HG02981 (cell line): ENCODE measurements around the gene GOLGA6L6.
"Not testable (repeated sequence)": the region's sequence is repeated elsewhere in the genome, so short reads cannot be mapped to it uniquely, and the experiment has no call there.

ENCODE experiments used
- ATAC-seq: cut with Tn5 transposase; IDR thresholded peaks from one replicate; pipeline ENCODE4 v1.9.1; 2021; ENCODE audit warnings: mild to moderate bottlenecking, moderate library complexity; ENCODE audit not compliant: unreplicated experiment

The GOLGA6L6 gene, protein sequence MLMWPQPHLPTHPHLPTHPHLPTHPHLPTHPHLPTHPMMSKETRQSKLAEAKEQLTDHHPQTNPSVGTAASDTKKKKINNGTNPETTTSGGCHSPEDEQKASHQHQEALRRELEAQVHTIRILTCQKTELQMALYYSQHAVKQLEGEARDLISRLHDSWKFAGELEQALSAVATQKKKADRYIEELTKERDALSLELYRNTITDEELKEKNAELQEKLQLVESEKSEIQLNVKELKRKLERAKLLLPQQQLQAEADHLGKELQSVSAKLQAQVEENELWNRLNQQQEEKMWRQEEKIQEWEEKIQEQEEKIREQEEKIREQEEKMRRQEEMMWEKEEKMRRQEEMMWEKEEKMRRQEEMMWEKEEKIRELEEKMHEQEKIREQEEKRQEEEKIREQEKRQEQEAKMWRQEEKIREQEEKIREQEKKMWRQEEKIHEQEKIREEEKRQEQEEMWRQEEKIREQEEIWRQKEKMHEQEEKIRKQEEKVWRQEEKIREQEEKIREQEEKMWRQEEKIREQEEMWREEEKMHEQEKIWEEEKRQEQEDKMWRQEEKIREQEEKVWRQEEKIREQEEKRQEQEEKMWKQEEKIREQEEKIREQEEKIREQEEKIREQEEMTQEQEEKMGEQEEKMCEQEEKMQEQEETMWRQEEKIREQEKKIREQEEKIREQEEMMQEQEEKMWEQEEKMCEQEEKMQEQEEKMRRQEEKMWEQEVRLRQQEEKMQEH

DNA sequence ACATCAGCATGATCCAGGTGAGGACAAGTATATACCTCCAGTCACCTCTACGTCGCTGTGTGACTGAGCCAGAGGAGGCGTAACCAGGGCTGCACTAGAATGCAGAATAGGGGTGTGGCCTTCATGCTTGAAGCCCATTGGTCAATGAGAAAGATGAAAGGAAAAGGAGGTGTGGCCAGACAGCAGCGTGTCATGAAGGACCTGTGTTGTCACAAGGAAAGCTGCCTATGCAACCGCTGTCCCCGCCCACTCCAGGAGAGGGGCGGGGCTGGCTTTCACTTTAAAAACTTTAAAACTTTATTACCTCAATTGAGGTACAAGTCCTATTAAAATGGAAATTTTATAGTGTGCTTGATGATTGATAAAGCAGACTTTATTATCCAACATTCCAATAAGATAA lies at the start of gene GOLGA6L6:
TSS of gene GOLGA6L6 (minus strand) at position 101 of the 400 bp plus-strand sequence. CDS start at position 10, 91 bp downstream.
- ATAC-seq, result not testable (repeated sequence)

- ATAC-seq, result not testable (repeated sequence)
Observed at GRCh38 chr15:20590069-20590468, 48.5 kb upstream of the GOLGA6L6 start.

GRCh38 chr15:20586821-20587220 lies 45.2 kb upstream of the GOLGA6L6 start:
- ATAC-seq, result not testable (repeated sequence)

DNA sequence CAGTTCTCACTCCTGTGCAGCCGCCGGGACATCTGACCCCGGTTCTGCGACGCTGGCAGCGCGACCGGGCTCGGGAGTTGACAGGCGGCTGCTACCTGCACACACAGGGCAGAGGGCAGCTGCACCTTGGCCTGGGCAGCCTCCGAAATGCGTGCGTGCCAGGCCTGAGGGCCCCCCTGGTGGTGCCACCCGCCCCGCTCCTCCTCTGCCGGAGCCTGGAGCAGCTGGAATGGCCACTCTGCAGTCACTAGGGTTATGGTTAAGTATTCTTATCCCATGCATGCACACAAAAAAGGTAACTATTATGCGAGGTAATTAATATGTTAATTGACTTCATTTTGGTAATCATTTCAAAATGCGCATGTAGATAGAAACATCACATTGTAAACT lies 41.1 kb upstream of the GOLGA6L6 start:
- ATAC-seq, result not testable (repeated sequence)

- not testable (repeated sequence) for ATAC-seq
Observed at GRCh38 chr15:20582109-20582725, 40.6 kb upstream of the GOLGA6L6 start.

DNA sequence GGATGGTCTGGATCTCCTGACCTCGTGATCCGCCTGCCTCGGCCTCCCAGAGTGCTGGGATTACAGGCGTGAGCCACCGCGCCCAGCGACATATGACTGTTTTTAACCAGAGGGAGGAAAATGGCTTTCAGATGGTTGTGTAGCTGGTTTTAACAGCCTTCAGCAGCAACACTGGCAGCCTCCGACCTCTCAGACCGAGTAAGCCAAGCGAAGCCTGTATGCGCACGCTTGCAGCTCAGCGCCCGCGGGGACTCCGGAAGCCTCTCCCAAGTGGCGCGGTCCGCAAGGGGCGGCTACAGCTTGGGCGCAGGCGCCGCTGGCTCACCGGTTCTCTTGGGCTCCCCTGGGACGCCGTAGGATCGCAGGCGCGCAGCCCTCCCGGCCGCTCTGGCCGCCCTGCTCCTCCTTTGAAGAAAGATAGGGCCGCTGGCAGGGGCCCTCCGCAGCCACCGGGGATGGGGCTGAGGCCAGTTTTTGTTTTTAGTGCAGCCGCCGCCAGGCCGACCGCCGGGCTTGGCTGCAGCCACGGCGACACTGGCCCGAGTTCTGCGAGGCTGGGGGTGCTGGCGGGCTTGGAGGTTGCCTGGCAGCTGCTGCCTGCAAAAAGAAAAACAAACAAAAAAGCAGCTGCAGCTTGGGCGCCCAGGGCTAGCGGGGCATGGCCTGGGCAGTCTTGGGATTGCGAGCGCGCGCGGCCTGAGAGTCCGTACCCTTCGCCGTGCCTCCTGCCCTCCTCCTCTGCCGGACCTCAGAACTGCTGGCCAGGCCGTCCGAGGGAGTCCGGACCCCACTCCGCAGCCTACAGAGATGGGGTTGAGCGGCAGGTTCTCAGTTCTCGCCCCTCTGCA lies 39.9 kb upstream of the GOLGA6L6 start:
- not testable (repeated sequence) for ATAC-seq

GRCh38 chr15:20579662-20580061 lies 38.1 kb upstream of the GOLGA6L6 start:
- not testable (repeated sequence) for ATAC-seq

DNA sequence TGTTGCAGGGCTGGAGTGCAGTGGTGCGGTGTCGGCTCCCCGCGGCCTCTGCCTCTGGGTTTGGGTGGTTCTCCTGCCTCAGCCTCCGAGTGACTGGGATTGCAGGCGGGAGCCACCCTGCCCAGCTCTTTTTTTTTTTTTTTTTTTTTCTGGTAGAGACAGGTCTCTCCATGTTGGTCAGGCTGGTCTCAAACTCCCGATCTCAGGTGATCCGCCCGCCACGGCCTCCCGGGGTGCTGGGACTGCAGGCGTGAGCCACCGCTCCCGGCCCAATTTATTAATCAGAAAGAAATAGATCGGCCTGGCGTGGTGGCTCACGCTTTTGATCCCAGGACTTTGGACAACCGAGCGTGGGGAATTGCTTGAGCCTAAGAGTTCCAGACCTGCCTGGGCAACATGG lies 9.7 kb upstream of the GOLGA6L6 start:
- ATAC-seq, result not testable (repeated sequence)

GRCh38 chr15:20505926-20506658 lies 35.5 kb downstream of the GOLGA6L6 start:
- ATAC-seq, result not testable (repeated sequence)

DNA sequence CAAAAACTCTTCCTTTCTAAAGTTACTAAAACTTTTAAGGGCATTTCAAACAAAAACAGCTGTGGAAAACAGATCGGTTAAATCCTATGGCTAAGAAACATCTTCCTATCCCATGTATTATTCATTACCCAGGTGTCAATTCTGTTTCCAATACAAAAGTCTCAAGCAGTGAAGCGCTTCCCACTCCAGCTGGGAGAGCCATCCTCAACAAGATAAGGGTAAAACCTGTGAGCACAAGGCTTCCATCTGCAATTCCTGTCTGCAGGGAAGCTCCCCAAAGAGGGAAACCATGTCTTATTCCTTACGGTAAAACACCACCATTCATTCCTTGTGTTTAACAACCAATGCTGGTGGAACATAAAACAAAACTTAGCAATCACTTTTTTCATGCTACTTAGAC lies 38.8 kb downstream of the GOLGA6L6 start:
- ATAC-seq, result not testable (repeated sequence)

GRCh38 chr15:20501512-20502222 lies 39.9 kb downstream of the GOLGA6L6 start:
- not testable (repeated sequence) for ATAC-seq

DNA sequence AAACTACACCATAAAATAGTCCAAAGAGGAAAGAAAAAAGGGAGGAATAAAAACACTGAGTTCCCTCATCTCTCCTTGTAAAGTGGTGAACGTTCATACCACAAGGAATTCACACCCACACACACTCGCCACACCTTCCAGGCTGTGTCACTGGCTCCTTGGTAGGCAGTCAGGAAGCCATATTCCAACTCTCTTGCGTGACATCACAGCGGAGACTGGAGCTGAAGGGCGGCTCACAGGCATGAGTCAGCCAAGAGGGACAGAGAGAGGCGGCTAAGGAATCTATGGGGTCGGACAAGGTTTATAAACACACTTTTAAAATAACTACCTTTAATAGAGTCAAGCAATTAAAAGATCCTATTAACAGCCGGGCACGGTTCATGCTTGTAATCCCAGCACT lies 43.8 kb downstream of the GOLGA6L6 start:
- not testable (repeated sequence) for ATAC-seq

- not testable (repeated sequence) for ATAC-seq
Observed at GRCh38 chr15:20493035-20493434, 48.6 kb downstream of the GOLGA6L6 start.

DNA sequence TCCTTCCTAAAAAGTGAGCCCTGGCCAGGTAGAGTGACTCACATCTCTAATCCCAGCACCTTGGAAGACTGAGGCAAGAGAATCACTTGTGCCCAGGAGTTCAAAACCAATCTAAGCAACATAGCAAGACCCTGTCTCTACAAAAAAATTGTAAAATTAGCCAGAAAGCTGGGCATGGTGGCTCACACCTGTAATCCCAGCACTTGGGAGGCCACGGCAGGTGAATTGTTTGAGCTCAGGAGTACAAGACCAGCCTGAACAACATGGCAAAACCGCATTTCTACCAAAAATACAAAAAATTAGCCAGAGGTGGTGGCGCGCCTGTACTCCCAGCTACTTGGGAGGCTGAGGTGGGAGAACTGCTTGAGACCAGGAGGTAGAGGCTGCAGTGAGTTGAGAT lies 49.0 kb downstream of the GOLGA6L6 start:
- ATAC-seq, result not testable (repeated sequence)

GRCh38 chr15:20489320-20489719 lies 52.3 kb downstream of the GOLGA6L6 start:
- ATAC-seq, result not testable (repeated sequence)
